Peyer's patch (tissue), 4 donors: ENCODE measurements around the gene MRGPRG.

Experiments used
- POLR2A ChIP-seq, 2 donors: fragments of 450-650 bp; IDR thresholded peaks; one replicate each; pipeline ENCODE4 v1.5.1; 2017; ENCODE audit warnings: antibody characterized with exemption in 2 of 2, mild to moderate bottlenecking in 2 of 2, moderate library complexity in 2 of 2
- TF ChIP-seq, protein P1 (sequence below), 6 experiments: fragments of 450-650 bp in 4 of 6; fragments of 200-600 bp in 2 of 6; sonication (generic) in 1 of 6; IDR thresholded peaks; one replicate each; pipeline ENCODE4 v1.5.1; 2017 to 2019; ENCODE audit warnings: antibody characterized with exemption in 6 of 6, mild to moderate bottlenecking in 3 of 6, moderate library complexity in 1 of 6

DNA sequence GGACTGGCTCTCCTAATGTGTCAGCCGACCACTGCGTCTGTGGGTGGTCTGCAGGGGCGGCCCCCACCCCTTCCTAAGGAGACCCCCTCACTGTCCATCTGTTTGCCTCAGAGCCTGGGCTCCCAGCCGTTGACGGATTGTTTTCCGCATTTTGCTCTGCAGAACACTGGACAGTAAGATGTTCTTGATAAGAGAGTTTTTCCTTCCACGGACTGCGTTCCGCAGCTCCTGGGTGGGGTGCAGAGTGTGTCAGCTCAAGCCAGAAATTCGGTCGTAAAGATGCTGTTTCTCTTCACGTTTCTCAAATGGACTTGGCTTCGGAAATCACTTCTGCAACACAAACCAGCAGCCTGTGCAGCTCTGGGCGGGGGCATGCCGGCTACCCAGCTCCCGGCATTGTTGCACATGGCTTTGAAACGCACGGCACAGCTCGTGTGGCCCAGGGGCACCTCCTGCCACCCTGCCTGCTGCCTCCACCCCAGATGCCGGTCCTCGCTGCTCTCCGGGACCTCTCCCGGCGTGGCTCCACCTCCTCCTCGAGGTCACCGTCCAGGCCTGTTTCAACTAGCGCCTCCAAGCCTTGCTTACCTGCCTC lies 2.9 kb upstream of the MRGPRG start:
- TF ChIP-seq, protein P1, sequence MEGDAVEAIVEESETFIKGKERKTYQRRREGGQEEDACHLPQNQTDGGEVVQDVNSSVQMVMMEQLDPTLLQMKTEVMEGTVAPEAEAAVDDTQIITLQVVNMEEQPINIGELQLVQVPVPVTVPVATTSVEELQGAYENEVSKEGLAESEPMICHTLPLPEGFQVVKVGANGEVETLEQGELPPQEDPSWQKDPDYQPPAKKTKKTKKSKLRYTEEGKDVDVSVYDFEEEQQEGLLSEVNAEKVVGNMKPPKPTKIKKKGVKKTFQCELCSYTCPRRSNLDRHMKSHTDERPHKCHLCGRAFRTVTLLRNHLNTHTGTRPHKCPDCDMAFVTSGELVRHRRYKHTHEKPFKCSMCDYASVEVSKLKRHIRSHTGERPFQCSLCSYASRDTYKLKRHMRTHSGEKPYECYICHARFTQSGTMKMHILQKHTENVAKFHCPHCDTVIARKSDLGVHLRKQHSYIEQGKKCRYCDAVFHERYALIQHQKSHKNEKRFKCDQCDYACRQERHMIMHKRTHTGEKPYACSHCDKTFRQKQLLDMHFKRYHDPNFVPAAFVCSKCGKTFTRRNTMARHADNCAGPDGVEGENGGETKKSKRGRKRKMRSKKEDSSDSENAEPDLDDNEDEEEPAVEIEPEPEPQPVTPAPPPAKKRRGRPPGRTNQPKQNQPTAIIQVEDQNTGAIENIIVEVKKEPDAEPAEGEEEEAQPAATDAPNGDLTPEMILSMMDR (IDR thresholded peaks at IDR 0.05), result no peak
- TF ChIP-seq POLR2A (IDR thresholded peaks at IDR 0.05), result no peak
